Gastrocnemius medialis (tissue), 4 donors: ENCODE results near the gene TAOK3.

ENCODE experiments used
- CTCF ChIP-seq, 5 experiments: fragments of 450-650 bp in 3 of 5; fragments of 200-600 bp in 2 of 5; sonication (generic) in 2 of 5; IDR thresholded peaks in 4 of 5; conservative IDR thresholded peaks in 1 of 5; 1 replicate in 4 of 5; 2 replicates in 1 of 5; pipeline ENCODE4 v1.5.1; 2016 to 2019; ENCODE audit warnings: antibody characterized with exemption in 5 of 5, mild to moderate bottlenecking in 3 of 5, moderate library complexity in 3 of 5
- POLR2A ChIP-seq, 2 donors: fragments of 450-650 bp; IDR thresholded peaks; one replicate each; pipeline ENCODE4 v1.6.1; 2017; ENCODE audit warnings: antibody characterized with exemption in 2 of 2, mild to moderate bottlenecking in 2 of 2, moderate library complexity in 2 of 2

GRCh38 chr12:118183711-118184110 is 189.0 kb downstream of the TAOK3 start:
- TF ChIP-seq CTCF (IDR thresholded peaks at IDR 0.05 in 4 of 5, conservative IDR thresholded peaks at IDR 0.05 in 1 of 5) = no peak
- TF ChIP-seq POLR2A (IDR thresholded peaks at IDR 0.05) = no peak
